AG04450 (cell line): ENCODE measurements around the gene GSC2. TPM values are rescaled to one million over a fixed set of nuclear protein-coding genes. Genes with fewer than 3 reads are reported as not detected.

ENCODE experiments used
- CTCF ChIA-PET: fragments of 300-600, 350-600 bp; formaldehyde crosslinking; extraction: SDS; loops from one replicate; lab custom pipeline; 2022; ENCODE audit warnings: antibody characterized with exemption, inconsistent platforms; lab: Charles Lee
- POLR2A ChIA-PET: fragments of 350-600 bp; formaldehyde crosslinking; extraction: SDS; loops from one replicate; lab custom pipeline; 2021; ENCODE audit warnings: antibody characterized with exemption, inconsistent platforms; lab: Yijun Ruan, JAX
- DNase-seq: peaks from one replicate; pipeline ENCODE4 v3.0.0-alpha.2; 2011; ENCODE audit warnings: low read depth, low spot score
- H3K27ac ChIP-seq: one replicate; pipeline ENCODE4 v1.5.1; 2012; ENCODE audit warnings: low read depth, low read length, control low read depth
- H3K27me3 ChIP-seq: one replicate; pipeline ENCODE4 v1.6.0; 2012; ENCODE audit warnings: low read length; ENCODE audit not compliant: control insufficient read depth, insufficient read depth
- H3K4me3 ChIP-seq: 2 replicates; pipeline ENCODE4 v1.5.1; 2011; ENCODE audit warnings: mild to moderate bottlenecking, low read depth, low read length, control low read depth
- H3K9me3 ChIP-seq: 2 replicates; pipeline ENCODE4 v1.5.1; 2012; ENCODE audit warnings: low read length; ENCODE audit not compliant: control insufficient read depth, insufficient read depth
- polyA plus RNA-seq: library from polyadenylated mRNA; depleted of rRNA; stranded (reverse); fragments of >200 nt; gene quantifications from 2 replicates; pipeline ENCODE4 v1.2.3, GENCODE V29; 2011
- TF ChIP-seq, protein P1 (sequence below): IDR thresholded peaks from 2 replicates; pipeline ENCODE4 v1.5.1; 2011; ENCODE audit warnings: low read depth, low read length, control low read depth, inconsistent platforms

GSC2 gene
- polyA plus RNA-seq, 1 experiment = not detected

- H3K9me3 ChIP-seq = no peaks in the 10 kb centered on the region
- POLR2A ChIA-PET = interaction anchor here (0.7 kb wide), 1 partner anchor 96 kb away, joined by 3 read pairs; no protein-coding TSS in a partner anchor
- CTCF ChIA-PET = no interaction called here
- TF ChIP-seq, protein P1, sequence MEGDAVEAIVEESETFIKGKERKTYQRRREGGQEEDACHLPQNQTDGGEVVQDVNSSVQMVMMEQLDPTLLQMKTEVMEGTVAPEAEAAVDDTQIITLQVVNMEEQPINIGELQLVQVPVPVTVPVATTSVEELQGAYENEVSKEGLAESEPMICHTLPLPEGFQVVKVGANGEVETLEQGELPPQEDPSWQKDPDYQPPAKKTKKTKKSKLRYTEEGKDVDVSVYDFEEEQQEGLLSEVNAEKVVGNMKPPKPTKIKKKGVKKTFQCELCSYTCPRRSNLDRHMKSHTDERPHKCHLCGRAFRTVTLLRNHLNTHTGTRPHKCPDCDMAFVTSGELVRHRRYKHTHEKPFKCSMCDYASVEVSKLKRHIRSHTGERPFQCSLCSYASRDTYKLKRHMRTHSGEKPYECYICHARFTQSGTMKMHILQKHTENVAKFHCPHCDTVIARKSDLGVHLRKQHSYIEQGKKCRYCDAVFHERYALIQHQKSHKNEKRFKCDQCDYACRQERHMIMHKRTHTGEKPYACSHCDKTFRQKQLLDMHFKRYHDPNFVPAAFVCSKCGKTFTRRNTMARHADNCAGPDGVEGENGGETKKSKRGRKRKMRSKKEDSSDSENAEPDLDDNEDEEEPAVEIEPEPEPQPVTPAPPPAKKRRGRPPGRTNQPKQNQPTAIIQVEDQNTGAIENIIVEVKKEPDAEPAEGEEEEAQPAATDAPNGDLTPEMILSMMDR = no peak
- H3K27me3 ChIP-seq = no peaks in the 10 kb centered on the region
- H3K27ac ChIP-seq = no peak overlapping the region
- no peak for DNase-seq
- H3K4me3 ChIP-seq = no peak overlapping the region
Observed at GRCh38 chr22:19195796-19196731, 46.0 kb upstream of the GSC2 start.

DNA sequence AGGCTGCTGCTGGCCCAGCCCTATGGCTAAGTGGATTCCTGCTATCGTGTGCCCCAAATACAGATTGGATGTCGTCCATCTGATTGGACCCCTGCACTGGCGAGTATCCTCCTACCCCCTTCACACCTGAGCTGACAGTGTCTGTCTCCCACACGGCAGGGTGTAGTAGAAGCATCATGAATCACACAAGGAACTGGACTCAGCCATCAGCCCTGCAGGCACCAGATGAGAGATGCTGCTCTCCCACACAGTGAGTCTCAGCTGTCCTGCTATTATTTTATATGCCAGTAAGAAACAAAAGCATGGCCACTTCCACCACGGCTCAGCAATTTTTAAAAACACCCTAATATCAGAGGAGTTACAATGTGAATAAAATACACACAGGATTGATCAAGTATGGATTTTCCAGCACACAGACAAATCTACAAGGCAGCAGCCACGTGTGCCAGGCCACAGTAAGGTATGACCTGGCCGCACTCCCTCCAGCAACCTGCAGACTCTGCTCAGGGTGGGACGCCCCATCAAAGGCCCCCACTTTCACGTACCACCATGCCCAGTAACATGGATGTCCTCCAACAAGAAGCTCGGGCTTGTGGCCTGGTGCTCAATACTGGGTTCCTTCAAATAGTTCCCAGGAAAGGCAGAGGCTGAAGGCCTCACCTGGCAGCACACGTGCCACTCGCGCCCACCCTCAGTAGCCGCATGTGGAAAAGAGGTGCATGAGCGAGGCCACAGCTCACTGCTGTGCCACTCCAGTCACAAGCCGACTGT lies 44.9 kb upstream of the GSC2 start:
- CTCF ChIA-PET = no interaction called here
- POLR2A ChIA-PET = no interaction called here

DNA sequence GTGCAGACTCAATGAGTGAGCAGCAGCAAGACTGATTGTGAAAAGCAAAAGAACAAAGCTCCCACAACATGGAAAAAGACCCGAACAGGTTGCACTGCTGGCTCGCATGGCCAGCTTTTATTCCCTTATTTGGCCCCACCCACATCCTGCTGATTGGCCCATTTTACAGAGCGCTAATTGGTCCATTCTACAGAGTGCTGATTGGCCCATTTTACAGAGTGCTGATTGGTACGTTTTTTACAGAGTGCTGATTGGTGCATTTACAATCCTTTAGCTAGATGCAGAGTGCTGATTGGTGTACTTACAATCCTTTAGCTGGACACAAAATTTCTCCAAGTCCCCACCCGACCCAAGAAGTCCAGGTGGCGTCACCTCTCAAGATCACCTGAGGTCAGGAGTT lies 43.8 kb upstream of the GSC2 start:
- Histone ChIP-seq H3K27me3 (no peaks in the 10 kb centered on the region), H3K27ac (no peak overlapping the region), H3K9me3 (no peaks in the 10 kb centered on the region), H3K4me3 (no peak overlapping the region)
- DNase-seq = no peak
- TF ChIP-seq, protein P1 = no peak
- POLR2A ChIA-PET = interaction anchor here (0.6 kb wide), 1 partner anchor 12 kb away, joined by 5 read pairs; no protein-coding TSS in a partner anchor
- CTCF ChIA-PET = interaction anchor here (1.4 kb wide), 1 partner anchor 14 kb away, joined by 8 read pairs; the partner anchor contains the start of gene SLC25A1

More for the DNA sequence above, 44.9 kb upstream of the GSC2 start:
- H3K9me3 ChIP-seq = no peaks in the 10 kb centered on the region
- H3K27ac ChIP-seq = no peak overlapping the region
- H3K27me3 ChIP-seq = no peaks in the 10 kb centered on the region
- TF ChIP-seq, protein P1 = no peak
- H3K4me3 ChIP-seq = no peak overlapping the region
- no peak for DNase-seq

DNA sequence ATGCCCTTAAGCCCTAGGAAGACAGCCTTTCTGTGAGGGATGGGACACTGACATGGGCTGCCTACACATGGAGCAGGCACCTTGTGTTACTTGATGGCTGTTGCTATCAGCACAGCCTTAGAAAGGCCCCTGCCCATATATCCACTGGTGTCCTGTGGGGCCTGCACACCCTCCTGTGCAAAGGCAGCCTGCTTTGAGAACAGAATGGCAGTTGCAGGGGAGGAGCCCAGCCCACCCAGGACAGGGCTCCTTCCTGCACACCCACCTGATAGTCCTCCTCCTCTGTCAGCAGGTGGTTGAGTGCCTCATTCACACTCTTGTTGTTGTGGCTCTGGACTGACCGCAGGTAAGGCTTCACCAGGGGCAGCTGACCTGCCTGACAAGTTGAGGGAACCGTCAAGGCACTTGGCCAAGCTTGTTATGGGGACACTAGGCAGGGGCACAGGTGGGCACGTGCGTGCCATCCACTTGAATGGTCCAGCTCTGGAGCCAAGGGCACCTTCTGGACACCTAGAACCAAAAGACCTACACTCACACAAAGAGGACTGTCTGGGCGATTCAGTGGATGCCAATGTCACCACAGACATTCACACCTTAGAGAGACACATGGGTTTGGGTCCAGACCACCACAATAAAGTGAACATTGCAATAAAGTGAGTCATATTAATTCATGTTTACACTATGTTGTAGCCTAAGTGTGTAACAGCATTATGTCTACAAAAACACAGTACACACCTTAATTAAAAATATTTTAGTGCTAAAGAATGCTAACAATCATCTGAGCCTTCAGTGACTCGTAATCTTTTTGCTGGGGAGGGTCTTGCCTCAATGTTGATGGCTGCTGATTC lies 37.8 kb upstream of the GSC2 start:
- Histone ChIP-seq H3K27ac (no peak overlapping the region), H3K9me3 (no peaks in the 10 kb centered on the region), H3K4me3 (no peak overlapping the region), H3K27me3 (no peaks in the 10 kb centered on the region)
- ChIA-PET POLR2A (no interaction called here), CTCF (interaction anchor here (1.0 kb wide), 1 partner anchor 9 kb away, joined by 3 read pairs; the partner anchor contains the start of gene SLC25A1)
- TF ChIP-seq, protein P1 = no peak
- DNase-seq = no peak
